Renal cortex interstitium (tissue), 11 donors: ENCODE results near the gene KATNA1. TPM values are rescaled to one million over a fixed set of nuclear protein-coding genes. Genes with fewer than 3 reads are reported as not detected.

ENCODE experiments used
- DNase-seq, 11 donors: peaks; one replicate each; pipeline ENCODE4 v3.0.0-alpha.2; 2013; ENCODE audit warnings: low read depth in 9 of 11, low spot score in 4 of 11; ENCODE audit errors: extremely low read depth in 1 of 11
- polyA plus RNA-seq, 3 donors: library from polyadenylated mRNA; unstranded; fragments of 120-200 nt; gene quantifications; one replicate each; pipeline ENCODE4 v1.2.1, GENCODE V29; 2013; ENCODE audit not compliant: insufficient read length in 3 of 3

Gene KATNA1
- polyA plus RNA-seq, 3 donors = 27.9 to 30.3 (median 29.4) TPM

DNA sequence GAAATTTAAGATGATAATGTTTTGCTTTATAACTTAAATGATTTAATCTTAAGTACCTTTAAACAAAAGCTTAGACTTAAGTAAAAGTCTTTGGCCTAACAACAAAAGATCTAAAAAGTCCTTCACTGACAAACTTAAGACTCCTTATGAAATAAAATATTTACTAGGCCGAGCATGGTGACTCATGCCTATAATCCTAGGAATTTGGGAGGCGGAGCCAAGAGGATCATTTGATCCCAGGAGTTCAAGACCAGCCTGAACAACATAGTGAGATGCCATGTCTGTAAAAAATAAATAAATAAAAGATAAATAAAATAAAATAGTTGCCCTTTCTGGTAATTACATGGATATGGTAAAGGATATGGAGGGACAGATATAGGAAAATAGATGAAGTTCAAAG, 12.4 kb downstream of the KATNA1 start:
- DNase-seq = no peak

DNA sequence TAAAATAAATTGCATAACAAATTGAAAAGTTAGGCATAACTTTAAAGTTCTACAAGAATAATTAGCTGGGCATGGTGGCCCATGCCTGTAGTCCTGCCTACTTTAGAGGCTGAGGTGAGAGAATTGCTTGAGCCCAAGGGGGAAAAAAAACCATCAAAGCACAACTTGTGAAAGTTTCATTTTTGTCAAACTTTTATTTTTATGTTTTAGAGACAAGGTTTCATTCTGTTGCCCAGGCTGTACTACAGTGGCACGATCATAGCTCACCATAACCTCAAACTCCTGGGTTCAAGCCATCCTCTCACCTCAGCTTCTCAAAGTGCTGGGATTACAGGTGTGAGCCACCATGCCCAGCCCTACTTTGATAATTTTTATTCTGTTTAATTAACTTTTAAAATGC, 14.2 kb downstream of the KATNA1 start:
- no peak for DNase-seq

DNA sequence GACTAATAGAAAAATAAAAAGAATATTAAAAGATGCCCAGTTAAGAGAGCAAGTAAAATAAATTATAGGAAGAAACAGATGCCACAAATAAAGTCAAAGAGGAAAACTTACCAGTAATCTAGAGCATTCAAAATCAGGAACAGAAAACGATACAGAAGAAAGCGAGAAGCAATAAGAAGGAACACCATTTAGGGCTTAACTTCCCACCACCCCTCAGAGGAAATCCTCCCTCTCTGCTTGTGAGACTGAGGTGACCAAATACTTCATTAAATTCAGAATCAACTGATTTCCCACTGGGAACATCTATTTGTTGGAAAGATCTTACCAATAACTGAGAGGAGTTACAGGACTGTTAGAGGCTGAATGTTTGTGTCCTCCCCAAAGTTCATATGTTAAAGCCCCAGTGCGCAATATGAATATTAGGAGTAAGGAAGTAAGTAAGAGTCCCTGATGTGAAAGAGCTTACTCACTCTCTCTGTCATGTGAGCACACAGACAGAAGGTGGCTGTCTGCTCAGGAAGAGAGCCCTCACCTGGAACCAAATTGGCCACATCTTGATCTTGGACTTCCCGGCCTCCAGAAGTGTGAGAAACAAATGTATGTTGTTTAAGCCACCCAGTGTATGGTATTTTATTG, 19.5 kb downstream of the KATNA1 start:
- DNase-seq = no peak

DNA sequence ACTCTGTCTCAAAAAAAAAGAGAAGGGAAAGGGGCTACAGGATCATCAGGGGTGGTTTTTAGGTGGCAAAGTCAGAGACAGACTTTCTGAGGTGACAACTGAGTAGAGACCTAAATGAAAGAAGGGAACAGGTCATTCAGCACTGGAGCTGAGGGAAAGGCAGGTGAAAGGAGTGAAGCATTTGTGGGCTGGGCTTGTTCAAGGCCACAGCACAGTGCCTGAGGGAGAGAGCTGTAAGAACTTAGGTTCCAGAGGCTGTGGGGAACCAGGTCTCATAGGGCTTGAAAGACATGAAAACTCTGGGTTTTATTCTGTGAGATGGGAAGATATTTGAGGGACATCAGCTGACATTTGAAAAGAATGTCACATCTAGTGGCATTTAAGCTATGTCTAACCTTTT, 20.8 kb downstream of the KATNA1 start:
- DNase-seq = no peak

DNA sequence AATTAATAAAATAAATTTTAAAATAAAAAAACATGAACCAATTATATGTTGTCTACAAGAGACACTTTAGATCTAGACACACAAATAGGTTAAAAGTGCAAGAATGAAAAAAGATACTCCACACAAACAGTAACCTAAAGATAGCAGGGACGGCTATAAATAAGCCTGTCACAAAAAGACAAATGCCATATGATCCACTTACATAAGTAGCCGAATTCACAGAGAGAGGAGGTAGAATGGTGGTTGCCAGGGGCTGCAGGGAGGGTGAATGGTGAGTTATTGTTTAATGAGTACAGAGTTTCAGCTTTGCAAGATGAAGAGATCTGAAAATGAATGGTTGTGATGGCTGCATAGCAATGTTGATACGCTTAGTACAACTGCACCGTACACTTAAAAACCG, 32.7 kb downstream of the KATNA1 start:
- DNase-seq = no peak

DNA sequence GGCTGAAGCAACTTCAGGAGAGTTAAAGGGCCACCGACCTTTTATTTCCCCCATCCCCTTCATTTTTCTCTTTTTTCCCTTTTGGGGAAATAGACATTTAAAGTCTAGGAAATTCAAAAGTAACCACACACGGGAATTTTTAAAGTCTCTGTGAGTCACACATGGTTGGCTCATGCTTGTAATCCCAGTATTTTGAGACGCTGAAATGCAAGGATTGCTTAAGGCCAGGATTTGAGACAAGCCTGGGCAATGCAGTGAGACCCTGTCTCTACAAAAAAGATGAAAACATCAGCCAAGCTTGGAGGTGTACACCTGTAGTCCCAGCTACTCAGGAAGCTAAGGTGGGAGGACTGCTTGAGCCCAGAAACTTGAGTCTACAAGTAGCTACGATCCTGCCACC, 34.2 kb downstream of the KATNA1 start:
- no peak for DNase-seq

DNA sequence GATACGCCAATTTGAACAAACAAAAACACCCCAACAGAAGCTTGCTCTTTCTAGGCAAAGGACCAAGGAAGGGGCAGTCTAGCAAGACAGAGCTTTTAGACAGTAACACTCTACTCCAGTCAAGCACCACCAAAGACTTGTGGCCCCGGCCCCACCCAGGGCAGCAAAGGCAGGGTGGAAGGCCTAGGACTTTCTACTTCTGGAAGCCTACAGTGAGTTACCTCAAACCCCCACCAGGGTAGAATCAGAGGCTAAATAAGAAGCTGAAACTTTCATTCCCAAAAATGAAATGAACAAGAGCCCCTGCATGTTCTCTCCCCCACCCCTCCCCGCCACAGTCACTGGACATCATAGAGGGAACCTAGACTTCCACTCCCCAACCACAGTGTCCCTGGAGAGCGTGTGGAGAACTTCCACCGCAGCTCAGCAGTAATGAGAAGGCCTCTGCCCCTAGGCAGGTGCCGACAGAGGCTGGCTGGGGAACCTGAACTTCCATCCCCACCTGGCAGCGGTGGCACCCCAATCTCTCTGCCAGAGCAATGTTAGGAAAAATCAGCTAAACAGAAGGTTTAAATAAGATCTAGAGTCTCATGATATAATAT, 40.0 kb downstream of the KATNA1 start:
- DNase-seq = no peak

DNA sequence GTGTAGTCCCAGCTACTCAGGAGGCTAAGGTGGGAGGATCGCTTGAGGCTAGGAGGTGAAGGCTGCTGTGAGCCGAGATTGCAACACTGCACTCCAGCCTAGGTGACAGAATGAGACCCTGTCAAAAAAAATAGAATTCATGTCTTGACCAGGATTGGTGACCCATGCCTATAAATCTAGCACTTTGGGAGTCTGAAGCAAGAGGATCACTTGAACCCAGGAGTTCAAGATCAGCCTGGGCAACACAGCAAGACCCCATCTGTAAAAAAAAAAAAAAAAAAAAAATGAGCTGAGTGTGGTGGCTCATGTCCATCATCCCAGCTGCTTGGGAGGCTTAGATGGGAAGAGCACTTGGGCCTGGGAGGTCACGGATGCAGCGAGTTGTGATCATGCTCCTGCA, 48.0 kb downstream of the KATNA1 start:
- no peak for DNase-seq

DNA sequence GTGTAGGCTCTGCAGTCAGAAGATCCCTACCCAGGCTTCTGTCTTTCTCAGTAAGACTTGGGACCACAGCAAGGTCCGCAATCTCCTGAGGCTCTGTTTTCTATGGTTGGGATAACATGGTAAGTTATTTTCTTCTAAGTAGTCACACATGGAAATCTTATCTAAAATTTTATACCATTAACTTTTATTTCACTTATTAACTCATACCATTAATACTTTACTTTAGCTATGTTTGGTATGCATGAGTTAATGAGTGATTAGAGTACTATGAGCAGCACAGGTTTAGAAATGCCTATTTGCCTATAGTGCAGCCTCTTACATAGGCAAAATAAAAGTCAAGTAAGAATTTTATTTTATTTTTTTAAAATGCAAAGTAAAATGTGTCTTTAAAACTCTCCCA, 55.1 kb downstream of the KATNA1 start:
- DNase-seq = peak in 4 of 11 donors; percentile 5 to 41 (median 16)

DNA sequence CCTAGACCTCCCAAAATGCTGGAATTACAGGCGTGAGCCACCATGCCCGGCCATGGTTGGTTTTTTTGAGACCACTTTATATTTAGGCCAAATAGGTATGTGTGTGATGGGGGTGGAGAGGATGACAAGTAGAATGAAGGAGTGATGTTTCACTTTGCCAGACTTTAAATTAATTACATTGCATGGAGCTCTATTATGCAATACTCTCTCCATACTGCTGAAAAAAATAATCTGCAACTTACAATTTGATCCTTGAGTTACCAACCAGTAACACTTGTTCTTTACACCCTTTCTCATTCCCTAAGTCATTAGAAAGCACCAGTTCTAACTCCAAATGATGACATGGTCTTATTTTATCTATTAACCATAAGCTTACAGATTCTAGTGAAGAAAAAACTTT, 55.5 kb downstream of the KATNA1 start:
- no peak for DNase-seq

DNA sequence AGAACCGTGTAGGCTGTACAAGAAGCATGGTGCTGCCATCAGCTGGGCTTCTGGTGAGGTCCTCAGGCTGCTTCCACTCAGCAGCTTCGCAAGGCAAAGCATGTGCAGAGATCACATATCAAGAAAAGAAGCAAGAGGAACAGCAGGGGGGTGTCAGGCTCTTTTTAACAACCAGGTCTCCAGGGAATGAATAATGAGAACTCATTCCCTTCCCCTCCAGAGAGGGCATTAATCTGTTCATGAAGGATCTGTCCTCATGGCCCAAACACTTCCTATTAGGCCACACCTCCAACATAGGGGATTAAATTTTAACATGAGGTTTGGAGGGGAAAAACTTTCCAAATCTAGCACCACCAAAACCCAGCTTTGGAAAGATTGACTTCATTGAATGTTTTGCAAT, 62.4 kb downstream of the KATNA1 start:
- DNase-seq = no peak

DNA sequence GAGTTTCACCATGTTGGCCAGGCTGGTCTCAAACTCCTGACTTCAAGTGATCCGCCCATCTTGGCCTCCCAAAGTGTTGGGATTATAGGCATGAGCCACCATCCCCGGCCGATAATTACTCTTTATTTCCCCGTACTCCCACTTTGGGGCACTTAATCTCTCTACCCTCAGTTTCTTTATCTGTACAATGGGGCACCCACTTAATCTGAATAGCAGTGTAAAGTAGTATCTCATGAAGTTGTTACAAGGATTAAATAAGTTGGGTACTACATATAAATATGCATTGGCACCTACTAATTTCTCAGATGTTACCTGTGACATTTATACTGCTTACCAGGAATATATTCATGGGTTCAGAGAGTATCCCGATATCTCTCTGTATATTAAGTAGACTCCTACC, 67.2 kb downstream of the KATNA1 start:
- no peak for DNase-seq

DNA sequence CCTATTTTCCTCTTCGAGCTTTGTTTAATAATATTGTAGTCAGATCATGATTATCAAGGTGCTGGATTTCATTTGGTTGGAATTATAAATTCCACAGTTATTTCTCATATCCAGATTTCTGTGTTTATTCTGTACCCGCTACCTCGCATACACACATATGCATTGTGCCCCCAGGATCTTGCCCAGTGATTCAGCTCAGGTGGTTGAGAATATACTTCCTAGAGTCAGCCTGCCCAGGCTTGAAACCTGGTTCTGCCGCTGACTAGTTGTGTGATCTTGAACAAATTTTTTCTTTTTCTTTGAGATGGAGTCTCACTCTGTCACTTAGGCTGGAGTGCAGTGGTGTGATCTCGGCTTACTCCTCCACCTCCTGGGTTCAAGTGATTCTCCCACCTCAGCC, 67.6 kb downstream of the KATNA1 start:
- DNase-seq = no peak

DNA sequence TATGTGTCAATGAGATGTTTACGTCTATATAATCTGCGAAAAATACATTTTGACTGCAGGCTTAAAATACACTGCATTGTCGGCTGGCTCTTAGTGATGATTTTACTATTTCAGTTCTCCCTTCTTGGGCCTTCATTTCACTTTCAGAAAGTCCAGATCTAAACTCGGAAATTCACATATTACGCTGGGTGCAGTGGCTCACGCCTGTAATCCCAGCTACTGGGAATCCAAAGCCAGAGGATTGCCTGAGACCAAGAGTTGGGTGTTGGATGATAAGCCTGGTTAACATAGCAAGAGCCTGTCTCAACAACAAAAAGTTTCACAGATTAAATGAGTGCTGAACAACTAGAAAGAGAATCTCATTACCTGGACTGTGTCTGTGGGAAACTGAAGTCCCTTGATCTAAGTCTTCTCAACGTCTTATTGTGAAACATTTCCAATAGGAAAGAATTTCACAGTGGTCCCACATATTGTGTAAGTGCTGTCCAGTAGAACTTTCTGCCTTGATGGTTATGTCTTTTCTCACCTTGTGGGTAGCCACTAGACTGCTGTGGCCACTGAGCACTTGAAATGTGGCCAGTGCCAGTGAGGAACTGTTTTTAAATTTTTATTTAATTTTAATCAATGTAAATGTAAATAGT, 80.4 kb downstream of the KATNA1 start:
- no peak for DNase-seq

DNA sequence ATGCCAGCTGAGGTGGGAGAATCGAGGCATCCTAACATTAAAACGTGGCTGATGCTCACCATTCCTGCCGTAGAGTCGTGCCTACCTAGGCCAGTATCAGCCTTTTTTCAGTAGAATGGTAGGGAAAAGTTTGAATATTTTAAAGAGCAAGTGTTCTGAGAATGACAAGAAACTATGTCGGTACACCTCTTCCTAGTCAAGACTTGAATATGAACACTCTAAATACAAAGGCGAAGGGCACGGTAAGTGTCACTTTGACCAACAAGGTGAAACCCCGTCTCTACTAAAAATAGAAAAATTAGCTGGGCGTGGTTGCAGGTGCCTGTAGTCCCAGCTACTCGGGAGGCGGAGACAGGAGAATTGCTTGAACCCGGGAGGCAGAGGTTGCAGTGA, 81.3 kb downstream of the KATNA1 start:
- DNase-seq = no peak

DNA sequence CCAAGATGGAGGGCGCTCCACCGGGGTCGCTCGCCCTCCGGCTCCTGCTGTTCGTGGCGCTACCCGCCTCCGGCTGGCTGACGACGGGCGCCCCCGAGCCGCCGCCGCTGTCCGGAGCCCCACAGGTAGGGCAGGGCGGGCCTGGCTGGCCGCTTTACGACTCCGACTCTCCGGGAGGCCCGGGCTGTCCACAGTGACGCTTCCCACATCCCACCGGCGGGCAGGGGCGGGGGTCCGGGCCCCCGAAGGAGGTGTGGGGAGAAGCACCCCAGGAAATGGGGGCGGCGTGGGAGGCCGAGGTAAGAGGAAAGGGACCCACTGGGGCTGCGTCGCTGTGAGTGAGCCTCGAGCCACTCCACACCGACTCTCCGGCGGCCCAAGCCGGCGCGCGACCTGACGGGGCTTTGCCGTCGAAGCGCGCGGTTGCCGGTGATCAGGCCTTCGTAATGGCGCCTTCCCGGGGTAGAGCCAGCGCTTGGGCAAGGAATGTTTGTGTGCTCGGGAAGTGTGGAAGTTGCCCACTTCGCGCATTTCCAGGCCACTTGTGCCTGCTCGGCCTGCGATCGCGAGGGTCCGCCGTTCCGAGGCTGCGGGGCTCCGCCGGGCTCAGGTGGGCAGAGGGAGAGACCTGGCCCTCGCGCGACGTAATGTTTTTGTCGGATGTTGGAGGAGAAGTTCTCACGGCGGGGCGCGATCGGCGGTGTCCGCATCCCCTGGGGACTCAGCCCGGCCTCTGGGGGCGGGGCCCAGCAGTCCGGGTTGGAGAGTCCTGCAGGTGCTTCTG, 81.9 kb downstream of the KATNA1 start:
- DNase-seq = peak in 6 of 11 donors; percentile 35 to 55 (median 44)

DNA sequence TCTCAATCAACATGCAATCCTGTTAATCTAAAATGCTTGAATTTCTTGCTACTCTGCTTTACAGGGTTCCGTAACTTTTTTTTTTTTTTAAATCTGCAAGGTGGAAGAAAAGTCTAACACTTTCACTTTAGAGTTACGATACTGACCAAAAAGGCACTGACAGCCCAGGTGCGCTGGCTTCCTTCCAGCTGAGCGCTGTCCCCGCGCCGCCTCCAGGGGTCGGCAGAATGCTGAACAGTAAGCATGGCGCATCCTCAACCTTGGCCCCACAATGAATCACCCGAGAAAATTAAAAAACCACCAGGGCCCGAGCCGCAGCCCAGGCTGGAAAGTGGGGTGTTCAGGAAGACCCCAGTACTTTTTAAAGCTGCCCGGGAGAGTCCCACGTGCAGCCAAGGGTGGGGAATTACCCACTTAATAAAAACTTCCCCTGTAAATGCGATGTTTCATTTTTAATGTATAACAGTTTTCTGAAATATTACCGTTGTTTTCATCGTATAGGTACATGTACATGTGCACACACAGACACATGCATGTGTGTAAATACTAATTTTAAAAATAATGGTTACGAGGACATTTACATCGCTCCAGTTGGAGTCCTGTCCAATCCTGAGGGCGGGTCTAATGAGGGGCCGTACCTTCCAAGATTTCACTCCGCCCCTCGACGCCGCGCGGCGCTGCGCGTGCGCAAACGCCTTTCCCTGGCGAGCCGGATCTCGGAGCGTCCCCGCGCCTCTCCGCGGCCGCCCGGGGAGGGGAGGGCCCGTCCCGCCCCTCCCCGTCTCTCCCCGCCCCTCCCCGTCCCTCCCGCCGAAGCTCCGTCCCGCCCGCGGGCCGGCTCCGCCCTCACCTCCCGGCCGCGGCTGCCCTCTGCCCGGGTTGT, 82.7 kb downstream of the KATNA1 start, which contains the start of gene GINM1:
Gene GINM1 (plus strand): TSS at position 849 of the 883 bp plus-strand sequence. CDS start 40 bp downstream, outside the sequence.
- DNase-seq = peak; percentile 89 to 98 (median 93)

DNA sequence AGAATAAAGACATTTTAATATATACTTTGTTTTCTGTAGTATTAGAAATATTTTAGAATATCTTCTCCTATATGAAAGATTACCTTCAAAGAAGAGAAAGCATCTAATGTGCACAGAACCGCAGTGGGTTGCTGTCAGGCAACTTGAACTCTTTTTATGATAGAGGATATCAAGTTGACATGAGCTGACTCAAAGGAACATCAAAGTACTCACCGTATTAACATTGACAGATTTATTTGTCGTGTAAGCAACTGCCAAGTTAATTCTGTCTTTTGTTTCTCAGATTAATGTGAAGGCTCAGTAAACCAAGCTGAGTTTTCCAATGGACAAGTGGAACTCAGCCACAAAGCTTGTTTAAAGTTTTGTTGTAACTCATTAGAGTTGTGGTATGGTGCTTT, 84.6 kb downstream of the KATNA1 start:
- DNase-seq = no peak
